H9 (cell line): ENCODE results near the gene ERICH4. TPM values are rescaled to one million over a fixed set of nuclear protein-coding genes. Genes with fewer than 3 reads are reported as not detected.

ENCODE experiments used
- DNase-seq: peaks from one replicate; pipeline ENCODE4 v3.0.0-alpha.2; 2017
- H2AFZ ChIP-seq: one replicate; pipeline ENCODE4 v1.6.1; 2013; ENCODE audit warnings: mild to moderate bottlenecking, low read length, control low read depth, moderate library complexity
- H2AK5ac ChIP-seq: 2 replicates; pipeline ENCODE4 v1.6.1; 2013; ENCODE audit warnings: low read length, control low read depth, mixed read lengths; ENCODE audit not compliant: insufficient read length
- H2BK120ac ChIP-seq: one replicate; pipeline ENCODE4 v1.6.1; 2013; ENCODE audit warnings: low read depth, mild to moderate bottlenecking, low read length, control low read depth, inconsistent platforms; ENCODE audit not compliant: poor library complexity, severe bottlenecking
- H2BK12ac ChIP-seq: 2 replicates; pipeline ENCODE4 v1.6.1; 2013; ENCODE audit warnings: low read length, control low read depth, mixed read lengths, low read depth; ENCODE audit not compliant: insufficient read length
- H2BK15ac ChIP-seq: 2 replicates; pipeline ENCODE4 v1.6.1; 2013; ENCODE audit warnings: low read depth, low read length, control low read depth
- H2BK20ac ChIP-seq: one replicate; pipeline ENCODE4 v1.6.1; 2013; ENCODE audit warnings: low read depth, mild to moderate bottlenecking, low read length, control low read depth, inconsistent platforms; ENCODE audit not compliant: poor library complexity, severe bottlenecking
- H2BK5ac ChIP-seq: 2 replicates; pipeline ENCODE4 v1.6.1; 2013; ENCODE audit warnings: low read length, control low read depth, mixed read lengths; ENCODE audit not compliant: insufficient read length
- H3K14ac ChIP-seq: 2 replicates; pipeline ENCODE4 v1.6.1; 2013; ENCODE audit warnings: low read length, control low read depth; ENCODE audit not compliant: insufficient read depth
- H3K18ac ChIP-seq: 2 replicates; pipeline ENCODE4 v1.6.1; 2013; ENCODE audit warnings: low read depth, mild to moderate bottlenecking, mixed read lengths, low read length, control low read depth; ENCODE audit not compliant: insufficient read length
- H3K23ac ChIP-seq: 2 replicates; pipeline ENCODE4 v1.6.1; 2013; ENCODE audit warnings: low read length, control low read depth, mixed read lengths, low read depth; ENCODE audit not compliant: insufficient read length
- H3K23me2 ChIP-seq: 2 replicates; pipeline ENCODE4 v1.6.1; 2013; ENCODE audit warnings: low read depth, mild to moderate bottlenecking, mixed read lengths, low read length, control low read depth; ENCODE audit not compliant: insufficient read length, poor library complexity, severe bottlenecking
- H3K27ac ChIP-seq: 2 replicates; pipeline ENCODE4 v1.5.1; 2013; ENCODE audit warnings: low read length, control low read depth, mixed read lengths, low read depth; ENCODE audit not compliant: insufficient read length
- H3K27me3 ChIP-seq: 2 replicates; pipeline ENCODE4 v1.6.1; 2013; ENCODE audit warnings: low read length, control low read depth, inconsistent platforms; ENCODE audit not compliant: insufficient read depth
- H3K4ac ChIP-seq: 2 replicates; pipeline ENCODE4 v1.6.1; 2013; ENCODE audit warnings: low read depth, mild to moderate bottlenecking, control low read depth, inconsistent platforms, low read length, moderate library complexity
- H3K4me1 ChIP-seq: 2 replicates; pipeline ENCODE4 v1.6.1; 2013; ENCODE audit warnings: low read length, control low read depth, inconsistent platforms; ENCODE audit not compliant: insufficient read depth
- H3K4me2 ChIP-seq: 2 replicates; pipeline ENCODE4 v1.6.1; 2013; ENCODE audit warnings: low read length, control low read depth, mixed read lengths; ENCODE audit not compliant: insufficient read length, insufficient read depth
- H3K56ac ChIP-seq: 2 replicates; pipeline ENCODE4 v1.6.1; 2013; ENCODE audit warnings: low read depth, mild to moderate bottlenecking, mixed read lengths, low read length, control low read depth; ENCODE audit not compliant: insufficient read length
- H3K79me1 ChIP-seq: 2 replicates; pipeline ENCODE4 v1.6.1; 2013; ENCODE audit warnings: low read depth, mild to moderate bottlenecking, moderate library complexity, low read length, control low read depth, inconsistent platforms; ENCODE audit not compliant: insufficient read depth, poor library complexity, severe bottlenecking
- H3K79me2 ChIP-seq: 2 replicates; pipeline ENCODE4 v1.6.1; 2013; ENCODE audit warnings: low read length, control low read depth, inconsistent platforms; ENCODE audit not compliant: insufficient read depth
- H3K9ac ChIP-seq: 2 replicates; pipeline ENCODE4 v1.6.1; 2013; ENCODE audit warnings: low read length, control low read depth, mixed read lengths; ENCODE audit not compliant: insufficient read length; ENCODE audit errors: extremely low read depth
- H3K9me3 ChIP-seq: one replicate; pipeline ENCODE4 v1.6.1; 2013; ENCODE audit warnings: low read depth, low read length, inconsistent platforms; ENCODE audit not compliant: control insufficient read depth
- H3T11ph ChIP-seq: one replicate; pipeline ENCODE4 v1.6.1; 2013; ENCODE audit warnings: mild to moderate bottlenecking, low read length, control low read depth, inconsistent platforms
- H4K20me1 ChIP-seq: one replicate; pipeline ENCODE4 v1.6.1; 2013; ENCODE audit not compliant: control insufficient read depth, insufficient read length, insufficient read depth
- H4K5ac ChIP-seq: 2 replicates; pipeline ENCODE4 v1.6.1; 2013; ENCODE audit warnings: low read depth, mild to moderate bottlenecking, mixed read lengths, low read length, control low read depth; ENCODE audit not compliant: insufficient read length
- H4K8ac ChIP-seq: replicated peaks from 2 replicates; pipeline ENCODE4 v1.6.1; 2013; ENCODE audit warnings: low read length, control low read depth, mixed read lengths, low read depth; ENCODE audit not compliant: insufficient read length
- H4K91ac ChIP-seq: 2 replicates; pipeline ENCODE4 v1.6.1; 2013; ENCODE audit warnings: low read depth, mild to moderate bottlenecking, moderate library complexity, mixed read lengths, low read length, control low read depth; ENCODE audit not compliant: insufficient read length
- H3K27ac Mint-ChIP-seq, 3 experiments: 2 replicates in 2 of 3; 3 replicates in 1 of 3; pipeline ENCODE4 v1.8.0; 2020 to 2021; ENCODE audit warnings: mixed read lengths in 3 of 3, mild to moderate bottlenecking in 1 of 3, moderate library complexity in 1 of 3
- H3K27me3 Mint-ChIP-seq: 2 replicates; pipeline ENCODE4 v1.8.0; 2021; ENCODE audit warnings: low read depth, mild to moderate bottlenecking, moderate library complexity, mixed read lengths
- H3K36me3 Mint-ChIP-seq, 3 experiments: 2 replicates in 2 of 3; 3 replicates in 1 of 3; pipeline ENCODE4 v1.8.0; 2020 to 2021; ENCODE audit warnings: low read depth in 3 of 3, mixed read lengths in 3 of 3; ENCODE audit not compliant: insufficient read depth in 1 of 3
- H3K4me1 Mint-ChIP-seq, 2 experiments: 2 replicates each; pipeline ENCODE4 v1.8.0; 2020; ENCODE audit warnings: mixed read lengths in 2 of 2
- H3K4me3 Mint-ChIP-seq, 2 experiments: 2 replicates in 1 of 2; 3 replicates in 1 of 2; pipeline ENCODE4 v1.8.0; 2020 to 2021; ENCODE audit warnings: mild to moderate bottlenecking in 2 of 2, mixed read lengths in 2 of 2, moderate library complexity in 1 of 2
- H3K9me3 Mint-ChIP-seq, 2 experiments: 2 replicates in 1 of 2; 3 replicates in 1 of 2; pipeline ENCODE4 v1.8.0; 2020; ENCODE audit warnings: mild to moderate bottlenecking in 2 of 2, mixed read lengths in 2 of 2, moderate library complexity in 1 of 2
- WGBS: extraction: QIAGEN DNeasy Blood & Tissue Kit; methylation state at CpG from one replicate; pipeline ENCODE4 v1.1.7; 2013; ENCODE audit warnings: missing lambda C conversion rate, low lambda C conversion rate, mixed read lengths; ENCODE audit not compliant: insufficient read length; ENCODE audit errors: extremely low coverage; 5-methylcytosine and 5-hydroxymethylcytosine counted together
- total RNA-seq: library from RNA; stranded (reverse); gene quantifications from 2 replicates; pipeline ENCODE4 v1.2.1, GENCODE V29; 2021
- TF ChIP-seq, protein P1 (sequence below): fragments of 200-600 bp; sonication (generic); conservative IDR thresholded peaks from 3 replicates; pipeline ENCODE4 v1.8.0; 2021; ENCODE audit warnings: antibody characterized with exemption, mild to moderate bottlenecking

ERICH4 gene
- total RNA-seq, 1 experiment from 2014 or later, result not detected

DNA sequence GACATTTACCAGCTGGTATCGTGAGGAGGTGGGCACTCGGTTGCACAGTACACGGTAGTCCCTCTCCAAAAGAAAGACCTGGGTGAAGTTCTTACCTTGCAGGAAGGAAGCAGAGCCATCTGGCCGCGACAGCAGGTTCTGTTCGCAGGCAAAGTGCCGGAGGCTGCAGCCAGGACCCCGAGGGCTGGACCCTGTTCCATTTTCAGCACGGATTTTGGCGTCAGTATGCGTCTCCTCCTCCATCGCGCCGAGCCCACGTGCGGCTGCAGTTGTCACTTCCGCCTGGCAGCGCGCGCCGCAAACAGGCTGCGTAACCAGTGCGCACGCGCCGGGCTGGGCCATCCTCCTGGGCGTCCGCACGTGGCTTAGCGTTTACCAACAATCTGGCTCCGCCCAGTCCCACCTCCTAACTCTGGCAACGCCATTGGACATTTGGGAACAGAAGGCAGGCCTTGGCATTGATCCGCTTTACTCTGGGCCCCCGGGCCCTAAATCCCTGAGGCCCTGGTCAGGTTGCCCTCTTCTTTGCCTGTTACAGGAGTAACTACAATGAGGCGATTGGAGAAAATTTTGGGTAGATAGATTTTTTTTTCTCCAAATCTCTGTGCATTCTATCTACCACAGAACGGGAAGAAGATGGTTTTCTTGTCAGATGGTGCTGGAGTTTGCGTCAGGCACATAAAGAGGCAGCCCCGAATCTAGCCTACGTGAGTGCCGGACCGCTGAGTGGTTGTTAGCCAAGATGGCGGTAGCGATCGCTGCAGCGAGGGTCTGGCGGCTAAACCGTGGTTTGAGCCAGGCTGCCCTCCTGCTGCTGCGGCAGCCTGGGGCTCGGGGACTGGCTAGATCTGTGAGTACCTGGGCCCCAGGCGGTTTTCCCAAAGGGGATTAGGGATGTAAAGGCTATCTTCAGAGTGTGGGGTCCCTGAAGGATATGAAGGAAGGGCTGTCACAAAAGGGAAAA lies 45.6 kb upstream of the ERICH4 start, which contains the start of the genes BCKDHA and EXOSC5:
TSS of gene BCKDHA (plus strand) at position 733 of the 964 bp plus-strand sequence. CDS start at position 743, 10 bp downstream.
TSS of gene EXOSC5 (minus strand) at position 274 of the 964 bp plus-strand sequence. CDS start at position 243, 31 bp downstream.
- peak within 1 kb of the TSS; percentile 98 to 99 for H3K4me3 Mint-ChIP-seq
- H4K20me1 ChIP-seq, result no peaks in the 10 kb centered on the region
- H3K79me2 ChIP-seq, result no peaks in the 10 kb centered on the region
- H2AFZ ChIP-seq, result peak within 1 kb of the TSS; percentile 26
- peak within 1 kb of the TSS; percentile 96 for H3K4me2 ChIP-seq
- H3K27ac Mint-ChIP-seq, result peak within 1 kb of the TSS; percentile 100
- peak; percentile 99 for DNase-seq
- no peak within 1 kb of the TSS for H2BK15ac ChIP-seq
- H3K27ac ChIP-seq, result no peak within 1 kb of the TSS
- peaks cover 9% of the 10 kb centered on the region for H3K23me2 ChIP-seq
- no peak within 1 kb of the TSS for H3K4ac ChIP-seq
- no peaks in the 10 kb centered on the region; the same call in 1 of the 2 replicates for H3K27me3 Mint-ChIP-seq
- H3K27me3 ChIP-seq, result no peaks in the 10 kb centered on the region
- H3T11ph ChIP-seq, result no peak within 1 kb of the TSS
- TF ChIP-seq, protein P1, sequence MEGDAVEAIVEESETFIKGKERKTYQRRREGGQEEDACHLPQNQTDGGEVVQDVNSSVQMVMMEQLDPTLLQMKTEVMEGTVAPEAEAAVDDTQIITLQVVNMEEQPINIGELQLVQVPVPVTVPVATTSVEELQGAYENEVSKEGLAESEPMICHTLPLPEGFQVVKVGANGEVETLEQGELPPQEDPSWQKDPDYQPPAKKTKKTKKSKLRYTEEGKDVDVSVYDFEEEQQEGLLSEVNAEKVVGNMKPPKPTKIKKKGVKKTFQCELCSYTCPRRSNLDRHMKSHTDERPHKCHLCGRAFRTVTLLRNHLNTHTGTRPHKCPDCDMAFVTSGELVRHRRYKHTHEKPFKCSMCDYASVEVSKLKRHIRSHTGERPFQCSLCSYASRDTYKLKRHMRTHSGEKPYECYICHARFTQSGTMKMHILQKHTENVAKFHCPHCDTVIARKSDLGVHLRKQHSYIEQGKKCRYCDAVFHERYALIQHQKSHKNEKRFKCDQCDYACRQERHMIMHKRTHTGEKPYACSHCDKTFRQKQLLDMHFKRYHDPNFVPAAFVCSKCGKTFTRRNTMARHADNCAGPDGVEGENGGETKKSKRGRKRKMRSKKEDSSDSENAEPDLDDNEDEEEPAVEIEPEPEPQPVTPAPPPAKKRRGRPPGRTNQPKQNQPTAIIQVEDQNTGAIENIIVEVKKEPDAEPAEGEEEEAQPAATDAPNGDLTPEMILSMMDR, result no peak
- no peak within 1 kb of the TSS for H2AK5ac ChIP-seq
- H2BK5ac ChIP-seq, result peak within 1 kb of the TSS; percentile 68
- WGBS, result no CpG with 5 or more reads among the region's 50 CpGs
- no peak within 1 kb of the TSS for H2BK12ac ChIP-seq
- no peak within 1 kb of the TSS for H4K91ac ChIP-seq
- 0 out of 2 replicates have a peak within 1 kb of the TSS, but pooled peaks have one; percentile 48 for H3K14ac ChIP-seq
- no peaks in the 10 kb centered on the region; a peak in 1 of 5 replicates for H3K9me3 Mint-ChIP-seq
- peak within 1 kb of the TSS; percentile 67 for H3K18ac ChIP-seq
- H2BK20ac ChIP-seq, result no peak within 1 kb of the TSS
- H3K23ac ChIP-seq, result no peak within 1 kb of the TSS
- H2BK120ac ChIP-seq, result no peak within 1 kb of the TSS
- peak within 1 kb of the TSS; percentile 97 for H3K9ac ChIP-seq
- H3K9me3 ChIP-seq, result no peaks in the 10 kb centered on the region
- no peaks in the 10 kb centered on the region for H3K4me1 ChIP-seq
- peaks cover 21 to 24% of the 10 kb centered on the region in 2 experiments for H3K4me1 Mint-ChIP-seq
- H3K56ac ChIP-seq, result no peak within 1 kb of the TSS
- no peak within 1 kb of the TSS for H4K8ac ChIP-seq
- peak within 1 kb of the TSS; percentile 31 for H4K5ac ChIP-seq
- peaks cover 6% of the 10 kb centered on the region for H3K79me1 ChIP-seq
- H3K36me3 Mint-ChIP-seq, result peaks cover 0 to 12% (median 0%) of the 10 kb centered on the region in 3 experiments; a peak in 4 of 7 replicates
